Measurements from ENCODE around the gene CTDP1. TPM values are rescaled to one million over a fixed set of nuclear protein-coding genes. Genes with fewer than 3 reads are reported as not detected.

CTDP1 gene
- total RNA-seq, 4 donors from 2014 or later, result 33.9 to 42.2 (median 38.9) TPM

DNA sequence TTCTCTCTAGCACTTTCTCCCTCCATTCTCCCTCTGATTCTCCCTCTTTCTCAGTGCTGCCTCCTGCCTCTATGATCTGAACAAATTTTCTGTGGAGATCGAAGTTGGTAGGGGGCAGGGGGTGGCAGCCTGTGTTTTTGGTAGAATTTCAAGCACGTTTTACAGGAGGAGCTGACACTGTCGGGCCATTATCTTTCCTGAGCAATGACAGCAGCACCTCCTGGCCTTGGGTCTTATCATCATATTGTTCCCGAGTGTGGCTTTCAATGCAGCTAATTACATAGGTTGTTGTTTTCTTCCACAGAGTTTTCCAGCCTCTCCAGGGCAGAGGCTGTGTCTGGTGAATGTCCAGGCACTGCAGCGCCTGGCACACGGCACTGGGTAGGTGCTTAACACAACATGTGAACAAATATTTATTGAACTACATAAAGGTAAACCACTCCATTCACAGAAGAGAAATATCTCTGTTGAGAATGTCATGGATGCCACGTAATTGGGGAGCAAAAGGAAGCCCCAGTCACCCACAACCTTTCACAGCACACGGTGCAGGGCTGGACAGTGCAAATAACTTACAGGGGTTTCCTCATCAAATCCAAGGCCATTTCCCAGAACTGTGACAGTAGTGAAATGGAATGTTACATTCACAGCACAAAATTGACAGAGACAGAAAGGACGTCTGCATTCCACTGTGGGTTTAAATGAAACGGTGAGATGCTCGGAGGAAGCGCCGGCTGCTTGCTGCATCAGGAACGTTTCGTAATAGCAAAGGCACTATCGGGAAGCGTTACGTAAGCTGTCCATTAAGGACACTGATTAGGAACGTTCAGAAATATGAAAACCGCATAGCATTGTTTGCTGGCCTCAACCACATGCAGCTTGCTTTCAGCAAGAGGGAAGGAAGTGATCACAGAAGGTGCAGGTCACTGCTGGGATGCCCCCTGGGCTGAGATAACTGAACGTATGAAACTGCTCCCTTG, 111.7 kb downstream of the CTDP1 start:
- peak in 1 of 2 donors; percentile 45 for DNase-seq (ENCODE audit: low spot score in 2 of 2)

DNA sequence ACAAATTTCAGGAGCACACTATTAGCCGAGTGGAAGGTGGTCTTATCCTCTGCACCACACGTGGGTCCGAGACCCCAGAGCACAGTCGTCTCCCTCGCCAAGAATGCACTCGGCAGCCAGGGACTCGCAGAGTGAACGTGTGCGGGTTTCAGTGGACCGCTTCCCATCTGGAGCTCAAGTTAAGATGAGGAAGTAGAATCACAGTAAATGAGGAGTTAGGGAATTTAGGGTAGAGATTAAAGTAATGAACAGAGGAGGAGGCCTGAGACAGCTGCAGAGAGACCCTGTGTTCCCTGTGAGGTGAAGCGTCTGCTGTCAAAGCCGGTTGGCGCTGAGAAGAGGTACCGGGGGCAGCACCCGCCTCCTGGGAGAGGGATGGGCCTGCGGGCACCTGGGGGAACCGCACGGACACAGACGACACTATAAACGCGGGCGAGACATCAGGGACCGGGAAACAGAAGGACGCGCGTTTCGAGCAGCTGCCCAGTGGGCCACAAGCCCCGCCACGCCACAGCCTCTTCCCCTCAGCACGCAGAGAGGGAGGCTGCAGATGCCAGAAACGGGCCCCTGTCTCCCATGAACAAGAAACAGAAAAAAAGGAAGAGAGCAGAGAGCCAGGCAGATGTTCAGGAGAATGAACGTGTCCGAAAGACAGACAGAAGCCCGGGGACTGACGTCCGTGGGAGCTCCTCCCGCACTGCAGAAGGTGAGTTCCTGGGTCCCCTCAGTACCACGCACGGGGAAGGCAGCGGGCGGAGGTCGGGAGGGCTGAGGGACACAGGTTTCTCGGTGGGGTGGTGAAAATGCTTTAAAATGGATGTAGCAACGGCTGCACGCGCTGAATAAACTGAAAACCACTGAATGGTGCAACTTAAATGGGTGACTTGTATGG, 112.7 kb downstream of the CTDP1 start:
- H3K4me3 ChIP-seq (ENCODE audit: low read depth, poor library complexity, severe bottlenecking), result no peak overlapping the region
- DNase-seq (ENCODE audit: low spot score in 2 of 2), result no peak
- TF ChIP-seq POLR2A (IDR thresholded peaks at IDR 0.05), result no peak
- TF ChIP-seq, protein P1, sequence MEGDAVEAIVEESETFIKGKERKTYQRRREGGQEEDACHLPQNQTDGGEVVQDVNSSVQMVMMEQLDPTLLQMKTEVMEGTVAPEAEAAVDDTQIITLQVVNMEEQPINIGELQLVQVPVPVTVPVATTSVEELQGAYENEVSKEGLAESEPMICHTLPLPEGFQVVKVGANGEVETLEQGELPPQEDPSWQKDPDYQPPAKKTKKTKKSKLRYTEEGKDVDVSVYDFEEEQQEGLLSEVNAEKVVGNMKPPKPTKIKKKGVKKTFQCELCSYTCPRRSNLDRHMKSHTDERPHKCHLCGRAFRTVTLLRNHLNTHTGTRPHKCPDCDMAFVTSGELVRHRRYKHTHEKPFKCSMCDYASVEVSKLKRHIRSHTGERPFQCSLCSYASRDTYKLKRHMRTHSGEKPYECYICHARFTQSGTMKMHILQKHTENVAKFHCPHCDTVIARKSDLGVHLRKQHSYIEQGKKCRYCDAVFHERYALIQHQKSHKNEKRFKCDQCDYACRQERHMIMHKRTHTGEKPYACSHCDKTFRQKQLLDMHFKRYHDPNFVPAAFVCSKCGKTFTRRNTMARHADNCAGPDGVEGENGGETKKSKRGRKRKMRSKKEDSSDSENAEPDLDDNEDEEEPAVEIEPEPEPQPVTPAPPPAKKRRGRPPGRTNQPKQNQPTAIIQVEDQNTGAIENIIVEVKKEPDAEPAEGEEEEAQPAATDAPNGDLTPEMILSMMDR (IDR thresholded peaks at IDR 0.05), result no peak
- 75 to 76% methylated on average over 46 of the region's 46 CpGs for WGBS, 2 donors
- intact Hi-C loops (cut with DNase I; ENCODE audit: low total_unique reads), result loop anchor here (10.0 kb wide), 1 partner anchor 142 kb away; no protein-coding TSS in a partner anchor

More for the DNA sequence above, 111.7 kb downstream of the CTDP1 start:
- 20 to 29% methylated on average over 21 of the region's 21 CpGs for WGBS, 2 donors
- intact Hi-C loops (cut with DNase I; ENCODE audit: low total_unique reads), result loop anchor here (10.0 kb wide), 1 partner anchor 144 kb away; no protein-coding TSS in a partner anchor
- no peak overlapping the region for H3K4me3 ChIP-seq (ENCODE audit: low read depth, poor library complexity, severe bottlenecking)
- TF ChIP-seq, protein P1 (IDR thresholded peaks at IDR 0.05), result no peak
- no peak for TF ChIP-seq POLR2A (IDR thresholded peaks at IDR 0.05)

DNA sequence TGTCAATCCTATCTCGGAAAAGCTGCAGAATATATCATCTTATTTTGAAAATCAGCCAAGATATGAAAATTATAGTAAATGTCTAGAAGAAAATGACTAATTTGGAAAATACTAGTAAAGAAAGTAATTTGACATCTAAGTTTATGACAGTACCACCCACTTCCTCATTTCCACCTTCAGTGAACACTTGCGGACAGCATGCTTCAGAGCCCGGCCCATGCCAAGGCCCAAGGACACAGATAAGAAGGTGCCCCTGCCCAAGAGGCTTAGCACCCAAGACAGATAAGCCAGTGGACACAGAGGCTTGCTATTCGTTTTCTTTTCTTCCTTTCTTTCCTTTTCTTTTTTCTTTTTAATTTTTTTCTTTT, 113.4 kb downstream of the CTDP1 start:
- no peak for DNase-seq (ENCODE audit: low spot score in 2 of 2)
- 71 to 76% methylated on average over 4 of the region's 4 CpGs for WGBS, 2 donors
- no peak overlapping the region for H3K4me3 ChIP-seq (ENCODE audit: low read depth, poor library complexity, severe bottlenecking)
- TF ChIP-seq POLR2A (IDR thresholded peaks at IDR 0.05), result no peak
- TF ChIP-seq, protein P1 (IDR thresholded peaks at IDR 0.05), result no peak
- intact Hi-C loops (cut with DNase I; ENCODE audit: low total_unique reads), result loop anchor here (10.0 kb wide), 1 partner anchor 142 kb away; no protein-coding TSS in a partner anchor

DNA sequence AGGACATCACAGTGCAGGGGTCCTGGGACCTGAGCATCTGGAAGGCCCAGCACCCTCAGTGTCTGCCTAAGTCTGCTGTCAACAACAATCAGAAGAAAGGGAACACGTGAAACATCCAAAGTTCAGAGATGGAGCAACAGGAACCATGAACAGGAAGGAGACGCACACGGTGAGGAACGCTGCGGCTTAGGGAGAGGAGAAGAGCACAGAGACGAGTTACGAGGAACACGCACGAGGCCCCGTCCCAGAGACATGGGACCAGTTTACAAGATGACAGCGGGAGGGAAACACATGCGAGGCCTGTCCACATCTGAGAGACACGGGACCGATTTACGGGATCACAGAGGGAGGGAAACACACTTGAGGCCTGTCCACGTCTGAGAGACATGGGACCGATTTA, 115.2 kb downstream of the CTDP1 start:
- intact Hi-C loops (cut with DNase I; ENCODE audit: low total_unique reads), result loop anchor here (10.0 kb wide), 1 partner anchor 140 kb away; no protein-coding TSS in a partner anchor
- H3K4me3 ChIP-seq (ENCODE audit: low read depth, poor library complexity, severe bottlenecking), result no peak overlapping the region
- TF ChIP-seq, protein P1 (IDR thresholded peaks at IDR 0.05), result no peak
- TF ChIP-seq POLR2A (IDR thresholded peaks at IDR 0.05), result no peak
- DNase-seq (ENCODE audit: low spot score in 2 of 2), result no peak
- 91 to 92% methylated on average over 17 of the region's 17 CpGs for WGBS, 2 donors

DNA sequence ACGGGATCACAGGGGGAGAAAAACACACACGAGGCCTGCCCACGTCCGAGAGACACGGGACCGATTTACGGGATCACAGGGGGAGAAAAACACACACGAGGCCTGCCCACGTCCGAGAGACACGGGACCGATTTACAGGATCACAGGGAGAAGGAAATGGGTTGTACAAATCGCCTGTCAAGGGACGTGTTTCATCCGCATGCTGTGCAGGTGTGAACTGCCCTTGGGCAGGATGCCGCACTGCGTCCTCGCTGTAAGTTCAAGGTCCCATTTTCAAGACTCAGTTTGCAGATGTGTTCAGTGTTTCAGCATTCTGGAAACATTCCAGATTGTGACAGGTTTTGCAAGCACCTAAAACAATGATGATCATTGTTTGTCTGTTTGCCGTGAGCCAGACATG, 115.8 kb downstream of the CTDP1 start:
- no peak overlapping the region for H3K4me3 ChIP-seq (ENCODE audit: low read depth, poor library complexity, severe bottlenecking)
- 79 to 84% methylated on average over 19 of the region's 19 CpGs for WGBS, 2 donors
- DNase-seq (ENCODE audit: low spot score in 2 of 2), result no peak
- intact Hi-C loops (cut with DNase I; ENCODE audit: low total_unique reads), result loop anchor here (10.0 kb wide), 1 partner anchor 139 kb away; no protein-coding TSS in a partner anchor
- TF ChIP-seq, protein P1 (IDR thresholded peaks at IDR 0.05), result no peak
- TF ChIP-seq POLR2A (IDR thresholded peaks at IDR 0.05), result no peak

All from lower leg skin (tissue), 4 donors.